B cell (primary cell): ENCODE data around the gene UAP1L1.

ENCODE experiments used
- EZH2 ChIP-seq: IDR thresholded peaks from 2 replicates; pipeline ENCODE4 v1.6.1; 2012; ENCODE audit warnings: borderline replicate concordance, low read depth, mild to moderate bottlenecking, moderate library complexity, low read length; ENCODE audit not compliant: insufficient read depth, poor library complexity, severe bottlenecking
- TF ChIP-seq, protein P1 (sequence below): fragments of 200-600 bp; IDR thresholded peaks from one replicate; pipeline ENCODE4 v1.8.0; 2022; ENCODE audit warnings: antibody characterized with exemption, mild to moderate bottlenecking

DNA sequence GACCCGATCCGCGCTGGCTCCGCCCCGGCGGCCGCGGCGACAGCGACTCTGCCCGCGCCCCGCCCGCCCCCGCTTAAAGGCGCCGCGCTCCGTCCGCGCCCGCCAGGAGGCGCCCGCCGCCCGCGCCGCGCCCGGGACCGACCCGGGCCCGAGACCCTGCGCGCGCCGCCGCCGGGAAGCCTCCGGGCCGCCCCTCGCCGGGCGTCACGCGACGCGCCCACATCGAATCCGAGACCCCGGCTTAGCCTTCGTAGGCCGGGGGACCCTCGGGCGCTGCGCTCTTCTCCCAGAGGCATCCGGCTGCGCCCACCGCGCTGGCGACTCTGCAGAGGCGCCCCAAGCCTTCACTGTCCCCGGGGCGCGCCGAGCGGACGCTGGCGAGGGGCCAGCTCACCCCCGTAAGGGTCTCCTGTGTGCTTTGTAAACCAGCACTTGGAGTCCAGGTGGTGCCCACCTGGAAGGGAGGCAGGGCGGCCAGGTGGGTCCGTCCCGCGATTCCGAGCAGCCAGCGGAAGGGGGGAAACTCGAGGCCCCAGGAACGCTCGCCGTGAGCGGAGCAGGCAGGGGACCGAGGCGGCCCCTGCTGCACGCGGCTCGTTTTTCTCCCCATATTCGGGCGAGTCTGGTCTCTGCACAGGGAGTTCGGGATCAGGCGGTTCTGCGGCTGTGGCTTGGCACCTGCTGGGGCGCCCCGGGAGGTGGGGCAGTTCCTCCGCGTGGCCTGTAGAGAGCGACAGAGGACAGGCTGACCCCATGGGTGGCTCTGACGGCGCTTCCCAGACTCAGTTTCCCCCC, 48.9 kb upstream of the UAP1L1 start:
- TF ChIP-seq, protein P1, sequence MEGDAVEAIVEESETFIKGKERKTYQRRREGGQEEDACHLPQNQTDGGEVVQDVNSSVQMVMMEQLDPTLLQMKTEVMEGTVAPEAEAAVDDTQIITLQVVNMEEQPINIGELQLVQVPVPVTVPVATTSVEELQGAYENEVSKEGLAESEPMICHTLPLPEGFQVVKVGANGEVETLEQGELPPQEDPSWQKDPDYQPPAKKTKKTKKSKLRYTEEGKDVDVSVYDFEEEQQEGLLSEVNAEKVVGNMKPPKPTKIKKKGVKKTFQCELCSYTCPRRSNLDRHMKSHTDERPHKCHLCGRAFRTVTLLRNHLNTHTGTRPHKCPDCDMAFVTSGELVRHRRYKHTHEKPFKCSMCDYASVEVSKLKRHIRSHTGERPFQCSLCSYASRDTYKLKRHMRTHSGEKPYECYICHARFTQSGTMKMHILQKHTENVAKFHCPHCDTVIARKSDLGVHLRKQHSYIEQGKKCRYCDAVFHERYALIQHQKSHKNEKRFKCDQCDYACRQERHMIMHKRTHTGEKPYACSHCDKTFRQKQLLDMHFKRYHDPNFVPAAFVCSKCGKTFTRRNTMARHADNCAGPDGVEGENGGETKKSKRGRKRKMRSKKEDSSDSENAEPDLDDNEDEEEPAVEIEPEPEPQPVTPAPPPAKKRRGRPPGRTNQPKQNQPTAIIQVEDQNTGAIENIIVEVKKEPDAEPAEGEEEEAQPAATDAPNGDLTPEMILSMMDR: no peak
- no peak for TF ChIP-seq EZH2
